ENCODE measurements around the gene TNS4.

DNA sequence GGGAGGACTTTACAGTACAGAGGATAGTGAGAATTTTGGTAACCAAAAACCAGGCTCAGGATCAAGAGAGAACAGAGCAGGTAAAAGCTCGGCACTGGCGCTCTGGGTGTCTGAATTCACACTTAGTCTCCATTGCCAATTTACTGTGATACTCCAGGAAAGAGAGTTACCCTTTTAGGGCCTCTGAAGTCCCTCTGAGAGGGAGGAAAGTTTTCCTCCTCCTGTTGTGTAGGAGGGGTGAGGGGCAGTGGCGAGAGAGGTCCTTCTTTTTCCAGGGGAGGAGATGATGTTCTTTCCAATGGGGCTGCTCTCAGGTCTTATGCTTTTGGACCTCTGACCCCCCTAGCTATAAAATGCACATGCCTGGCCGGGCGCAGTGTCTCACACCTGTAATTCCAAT is 5.4 kb upstream of the TNS4 start:
- no peak for TF ChIP-seq CTCF (conservative IDR thresholded peaks at IDR 0.05; ENCODE audit: low read length)
- TF ChIP-seq EZH2phosphoT487 (IDR thresholded peaks at IDR 0.05; ENCODE audit: borderline replicate concordance, low read depth, low read length), result no peak
